Measurements from ENCODE around the gene P2RY14.

P2RY14 gene

DNA sequence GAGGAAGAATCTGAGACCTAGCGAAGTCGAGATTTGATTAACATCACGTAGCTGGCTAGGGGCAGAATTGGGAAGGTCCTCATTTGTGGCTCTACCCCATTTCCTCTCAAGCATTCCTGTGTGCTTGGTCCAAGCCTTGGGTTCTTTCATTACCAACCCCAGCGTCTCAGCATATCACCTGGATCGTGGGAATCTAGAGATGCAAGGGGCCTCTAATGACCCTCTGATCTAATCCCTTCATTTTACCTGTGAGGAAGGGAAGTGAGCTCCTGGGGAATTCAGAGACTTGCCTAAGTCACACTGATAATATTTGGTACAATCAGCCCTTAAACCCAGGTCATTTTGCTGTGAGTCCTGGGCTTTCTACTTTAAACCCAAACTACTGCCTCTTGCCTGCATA lies 36.3 kb upstream of the P2RY14 start:
- DNase-seq (ENCODE audit: low read depth), result no peak
- no peak overlapping the region for H3K4me3 ChIP-seq (ENCODE audit: low read length)
- H3K9ac ChIP-seq (ENCODE audit: low read length), result no peak overlapping the region
- H3K9me3 ChIP-seq (ENCODE audit: control insufficient read depth, low read length), result peaks cover 11% of the 10 kb centered on the region
- peaks cover 21% of the 10 kb centered on the region for H3K4me1 ChIP-seq (ENCODE audit: control insufficient read depth, insufficient read depth, low read length)
- H3K27me3 ChIP-seq (replicated peaks; ENCODE audit: control insufficient read depth, insufficient read depth, low read length), result no peaks in the 10 kb centered on the region
- no peaks in the 10 kb centered on the region for H3K36me3 ChIP-seq (ENCODE audit: control insufficient read depth, insufficient read depth, low read length, severe bottlenecking)

DNA sequence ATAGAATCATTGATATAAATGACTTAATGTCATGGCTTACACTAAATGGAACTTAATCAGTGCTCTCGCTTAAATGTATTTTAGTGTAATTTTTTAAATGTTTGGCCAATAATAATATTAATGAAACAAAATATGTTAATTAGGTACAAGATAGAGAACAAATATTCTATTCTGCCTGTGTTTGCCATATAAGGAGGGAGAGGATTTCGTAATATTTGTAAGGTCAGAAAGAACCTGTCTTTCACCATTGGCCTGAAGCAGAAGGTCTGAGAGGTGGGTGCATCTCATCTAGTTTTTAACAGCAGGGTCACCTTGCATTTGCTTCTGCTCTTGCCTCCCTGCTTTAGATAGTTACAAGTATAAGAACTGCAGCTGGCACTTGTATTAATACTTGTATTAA lies 35.8 kb upstream of the P2RY14 start:
- Histone ChIP-seq H3K9ac (ENCODE audit: low read length) (no peak overlapping the region), H3K9me3 (ENCODE audit: control insufficient read depth, low read length) (peaks cover 11% of the 10 kb centered on the region), H3K4me1 (ENCODE audit: control insufficient read depth, insufficient read depth, low read length) (peaks cover 17% of the 10 kb centered on the region), H3K4me3 (ENCODE audit: low read length) (no peak overlapping the region), H3K36me3 (ENCODE audit: control insufficient read depth, insufficient read depth, low read length, severe bottlenecking) (no peaks in the 10 kb centered on the region), H3K27me3 (replicated peaks; ENCODE audit: control insufficient read depth, insufficient read depth, low read length) (no peaks in the 10 kb centered on the region)
- DNase-seq (ENCODE audit: low read depth), result no peak

DNA sequence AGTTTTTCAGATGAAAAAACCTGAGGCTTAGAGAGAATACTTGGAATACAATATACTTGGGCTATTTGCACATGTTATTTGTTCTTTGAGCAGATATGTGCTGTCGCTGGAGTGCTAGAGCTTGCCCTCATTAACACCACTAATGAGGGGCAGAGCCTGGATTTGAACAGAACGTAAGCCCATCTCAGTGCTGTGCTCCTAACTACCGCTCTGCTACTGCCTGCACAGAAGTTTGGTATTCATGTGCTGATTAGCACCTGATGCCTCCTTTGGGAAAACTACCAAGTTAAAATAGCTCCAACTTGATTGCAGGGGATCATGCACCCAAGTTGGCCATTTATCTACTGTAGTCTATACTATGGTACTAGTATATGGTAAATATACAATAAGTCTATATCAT lies 34.6 kb upstream of the P2RY14 start:
- H3K9ac ChIP-seq (ENCODE audit: low read length), result no peak overlapping the region
- H3K36me3 ChIP-seq (ENCODE audit: control insufficient read depth, insufficient read depth, low read length, severe bottlenecking), result no peaks in the 10 kb centered on the region
- no peaks in the 10 kb centered on the region for H3K27me3 ChIP-seq (replicated peaks; ENCODE audit: control insufficient read depth, insufficient read depth, low read length)
- peaks cover 11% of the 10 kb centered on the region for H3K9me3 ChIP-seq (ENCODE audit: control insufficient read depth, low read length)
- no peak overlapping the region for H3K4me3 ChIP-seq (ENCODE audit: low read length)
- no peak for DNase-seq (ENCODE audit: low read depth)
- H3K4me1 ChIP-seq (ENCODE audit: control insufficient read depth, insufficient read depth, low read length), result peaks cover 9% of the 10 kb centered on the region

DNA sequence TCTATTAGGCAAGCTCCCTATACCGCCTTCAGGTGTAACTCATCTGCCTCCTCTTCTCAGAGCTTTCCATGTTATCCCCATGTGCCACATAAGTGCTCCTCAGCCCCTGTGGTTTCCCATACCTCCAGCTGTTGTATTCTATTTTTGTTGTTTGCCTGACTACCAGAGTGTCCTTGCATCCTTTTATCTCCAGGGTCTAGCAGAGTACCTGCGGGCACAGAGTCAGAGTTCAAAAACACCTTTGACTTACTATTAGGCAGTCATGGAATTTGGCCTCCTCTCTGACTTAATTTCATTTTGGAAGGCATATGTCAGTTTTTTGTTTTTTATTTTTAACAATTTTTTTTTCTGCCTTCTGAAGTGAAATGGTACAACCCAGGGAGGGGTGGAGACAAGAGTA lies 31.2 kb upstream of the P2RY14 start:
- H3K4me3 ChIP-seq (ENCODE audit: low read length), result no peak overlapping the region
- H3K9me3 ChIP-seq (ENCODE audit: control insufficient read depth, low read length), result peaks cover 2% of the 10 kb centered on the region

DNA sequence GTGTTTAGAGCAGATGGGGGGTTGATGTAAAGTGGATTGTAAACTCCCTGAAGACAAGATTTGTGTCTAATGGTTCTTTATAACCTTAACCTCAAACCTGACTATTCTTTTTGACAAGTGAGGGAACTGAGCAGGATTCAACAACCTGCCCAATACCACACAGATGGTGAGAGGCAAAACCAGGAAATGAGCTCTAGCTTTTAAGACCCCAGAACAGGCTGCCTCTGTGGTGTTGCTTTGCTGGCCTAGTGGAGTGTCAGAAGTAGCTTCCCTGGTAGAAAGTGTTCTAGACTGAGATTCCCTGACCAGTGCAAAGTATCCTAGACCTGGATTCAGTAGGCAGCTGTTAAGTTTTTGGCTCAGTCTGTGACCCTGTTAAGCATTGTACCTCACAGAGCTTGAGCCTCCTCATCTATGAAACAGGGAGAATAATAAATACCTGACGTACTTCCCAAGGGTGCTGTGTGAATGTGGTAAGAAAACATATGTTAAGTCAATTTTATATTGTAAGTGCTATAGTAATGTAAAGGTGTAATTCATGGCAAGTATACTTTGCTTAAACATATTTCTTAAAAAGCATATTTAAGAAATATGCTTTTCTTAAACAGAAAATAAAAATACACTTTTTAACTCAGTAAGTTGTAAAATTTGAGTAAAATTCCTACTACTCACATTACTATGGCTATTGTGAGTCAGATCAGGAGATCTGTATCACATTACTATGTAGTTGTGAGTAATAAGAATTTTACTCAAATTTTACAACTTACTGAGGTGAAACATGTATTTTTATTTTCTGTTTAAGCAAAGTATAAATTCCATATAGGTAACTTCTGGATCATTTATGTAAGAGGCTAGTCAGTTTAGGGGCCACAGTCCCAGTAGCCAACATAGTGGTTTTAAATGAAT lies 29.5 kb upstream of the P2RY14 start:
- Histone ChIP-seq H3K4me3 (ENCODE audit: low read length) (no peak overlapping the region), H3K36me3 (ENCODE audit: control insufficient read depth, insufficient read depth, low read length, severe bottlenecking) (no peaks in the 10 kb centered on the region), H3K9ac (ENCODE audit: low read length) (no peak overlapping the region), H3K4me1 (ENCODE audit: control insufficient read depth, insufficient read depth, low read length) (peaks cover 34% of the 10 kb centered on the region), H3K9me3 (ENCODE audit: control insufficient read depth, low read length) (no peaks in the 10 kb centered on the region), H3K27me3 (replicated peaks; ENCODE audit: control insufficient read depth, insufficient read depth, low read length) (no peaks in the 10 kb centered on the region)
- DNase-seq (ENCODE audit: low read depth), result peak; percentile 35

More for the DNA sequence above, 31.2 kb upstream of the P2RY14 start:
- H3K36me3 ChIP-seq (ENCODE audit: control insufficient read depth, insufficient read depth, low read length, severe bottlenecking), result no peaks in the 10 kb centered on the region
- DNase-seq (ENCODE audit: low read depth), result no peak
- no peak overlapping the region for H3K9ac ChIP-seq (ENCODE audit: low read length)
- H3K4me1 ChIP-seq (ENCODE audit: control insufficient read depth, insufficient read depth, low read length), result peaks cover 28% of the 10 kb centered on the region
- H3K27me3 ChIP-seq (replicated peaks; ENCODE audit: control insufficient read depth, insufficient read depth, low read length), result no peaks in the 10 kb centered on the region

DNA sequence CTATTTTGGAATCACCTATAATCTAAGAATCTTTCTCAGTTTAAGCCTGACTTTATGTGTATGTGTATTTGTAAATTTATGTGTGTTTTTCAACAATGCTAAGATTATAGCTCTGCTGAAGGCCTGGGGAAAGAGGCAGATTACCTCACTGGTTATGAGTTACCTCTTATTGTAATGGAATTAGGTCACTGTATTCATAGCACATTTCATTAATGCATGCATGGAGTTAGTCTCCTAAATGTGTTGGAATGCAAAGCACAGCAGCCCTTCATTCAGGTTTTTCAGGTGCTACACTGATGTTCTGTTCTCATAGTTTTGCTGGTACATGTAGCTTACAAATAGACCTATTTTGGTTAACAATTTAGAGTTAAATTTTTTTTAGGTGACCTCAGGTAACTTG lies 28.8 kb upstream of the P2RY14 start:
- Histone ChIP-seq H3K9me3 (ENCODE audit: control insufficient read depth, low read length) (no peaks in the 10 kb centered on the region), H3K4me3 (ENCODE audit: low read length) (no peak overlapping the region), H3K4me1 (ENCODE audit: control insufficient read depth, insufficient read depth, low read length) (peaks cover 35% of the 10 kb centered on the region), H3K9ac (ENCODE audit: low read length) (no peak overlapping the region), H3K36me3 (ENCODE audit: control insufficient read depth, insufficient read depth, low read length, severe bottlenecking) (no peaks in the 10 kb centered on the region), H3K27me3 (replicated peaks; ENCODE audit: control insufficient read depth, insufficient read depth, low read length) (no peaks in the 10 kb centered on the region)
- DNase-seq (ENCODE audit: low read depth), result no peak

DNA sequence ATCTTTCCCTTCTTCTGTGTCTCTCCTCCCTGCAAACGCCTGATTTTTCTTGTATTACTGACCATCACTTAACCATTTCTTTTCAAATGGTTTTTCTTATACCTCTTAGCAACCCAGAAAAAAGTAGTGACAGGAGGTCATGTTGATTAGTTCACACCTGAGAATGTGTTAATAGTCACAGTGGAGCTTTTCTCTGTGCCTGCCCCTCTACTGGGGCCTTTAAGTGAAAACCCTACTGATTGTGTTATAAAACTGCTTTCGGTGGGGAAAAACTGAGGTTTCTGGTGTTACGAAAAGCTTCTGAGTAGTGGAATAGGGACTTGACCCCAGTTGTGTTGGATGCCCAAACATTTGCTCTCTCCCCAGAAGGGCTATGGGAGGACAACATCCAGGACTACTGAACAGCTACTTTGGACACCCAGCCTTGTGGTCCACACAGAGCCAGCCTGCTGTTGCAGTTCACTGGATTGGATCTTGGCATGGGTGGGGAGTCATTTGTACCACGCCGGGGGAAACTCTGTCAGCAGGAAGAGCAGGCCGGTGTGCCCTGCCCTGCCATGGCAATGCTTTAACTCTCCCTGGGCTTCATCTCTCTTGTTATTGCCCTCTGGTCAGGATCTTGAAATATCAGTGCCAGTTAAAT lies 27.9 kb upstream of the P2RY14 start:
- Histone ChIP-seq H3K4me1 (ENCODE audit: control insufficient read depth, insufficient read depth, low read length) (peaks cover 43% of the 10 kb centered on the region), H3K27me3 (replicated peaks; ENCODE audit: control insufficient read depth, insufficient read depth, low read length) (no peaks in the 10 kb centered on the region)
- DNase-seq (ENCODE audit: low read depth), result no peak

DNA sequence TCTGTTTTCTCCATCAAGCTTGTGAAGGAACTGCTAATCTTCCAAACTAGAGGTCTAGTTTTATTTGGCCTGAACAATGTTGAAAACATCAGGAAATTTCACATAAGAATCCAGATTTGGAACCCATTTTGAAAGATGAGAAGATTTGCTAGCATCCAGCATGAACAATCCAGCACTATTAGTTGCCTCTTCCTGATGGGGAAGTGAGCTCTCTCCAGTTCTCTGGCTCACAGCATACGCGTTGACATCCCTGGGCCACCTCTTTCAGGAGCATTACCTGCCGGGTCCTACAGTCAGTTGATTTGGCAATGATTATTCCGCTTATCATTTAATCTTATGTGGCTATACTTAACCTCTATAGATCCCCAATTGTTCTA lies 27.4 kb upstream of the P2RY14 start:
- peak; percentile 48 for DNase-seq (ENCODE audit: low read depth)
- no peaks in the 10 kb centered on the region for H3K27me3 ChIP-seq (replicated peaks; ENCODE audit: control insufficient read depth, insufficient read depth, low read length)
- peaks cover 46% of the 10 kb centered on the region for H3K4me1 ChIP-seq (ENCODE audit: control insufficient read depth, insufficient read depth, low read length)
- H3K9ac ChIP-seq (ENCODE audit: low read length), result peak overlapping the region; percentile 28
- peak overlapping the region; percentile 23 for H3K4me3 ChIP-seq (ENCODE audit: low read length)
- H3K36me3 ChIP-seq (ENCODE audit: control insufficient read depth, insufficient read depth, low read length, severe bottlenecking), result no peaks in the 10 kb centered on the region
- no peaks in the 10 kb centered on the region for H3K9me3 ChIP-seq (ENCODE audit: control insufficient read depth, low read length)

More for the DNA sequence above, 27.9 kb upstream of the P2RY14 start:
- Histone ChIP-seq H3K9me3 (ENCODE audit: control insufficient read depth, low read length) (no peaks in the 10 kb centered on the region), H3K36me3 (ENCODE audit: control insufficient read depth, insufficient read depth, low read length, severe bottlenecking) (no peaks in the 10 kb centered on the region), H3K4me3 (ENCODE audit: low read length) (no peak overlapping the region), H3K9ac (ENCODE audit: low read length) (peak overlapping the region; percentile 1)

DNA sequence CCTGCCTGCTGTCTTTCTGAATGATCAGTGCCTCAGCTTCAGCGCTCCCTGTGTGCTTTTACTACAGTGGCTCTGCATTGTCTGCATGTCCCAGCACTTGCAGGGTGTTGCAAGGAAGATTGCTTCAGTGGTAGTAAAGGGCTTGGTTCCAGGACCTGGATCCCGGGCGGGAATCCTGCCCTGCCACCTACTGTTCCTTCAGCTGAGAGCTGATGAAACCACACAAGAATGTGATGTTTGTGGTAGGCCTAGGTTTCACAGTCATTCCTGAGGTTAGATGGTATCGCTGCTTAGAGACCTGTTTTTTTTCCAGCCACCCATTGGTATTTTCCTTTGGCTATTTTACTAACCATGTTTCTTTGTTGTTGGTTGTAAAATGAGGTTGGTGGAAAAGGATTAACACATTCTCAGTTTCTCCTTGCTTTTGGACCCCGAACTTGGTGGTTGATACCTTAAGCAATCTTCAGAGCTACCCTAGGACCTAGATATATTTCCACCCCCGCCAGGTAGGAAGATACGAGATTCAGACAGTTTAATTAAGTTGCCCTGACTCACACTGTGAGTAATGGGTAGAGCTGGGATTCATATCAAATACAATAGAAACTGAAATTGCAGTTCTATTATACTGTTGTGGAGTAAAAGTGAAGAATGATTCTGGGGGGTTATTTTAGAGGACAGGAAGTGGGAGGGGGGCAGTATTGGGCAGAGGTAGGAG lies 26.9 kb upstream of the P2RY14 start:
- Histone ChIP-seq H3K4me1 (ENCODE audit: control insufficient read depth, insufficient read depth, low read length) (peaks cover 46% of the 10 kb centered on the region), H3K36me3 (ENCODE audit: control insufficient read depth, insufficient read depth, low read length, severe bottlenecking) (no peaks in the 10 kb centered on the region), H3K9me3 (ENCODE audit: control insufficient read depth, low read length) (no peaks in the 10 kb centered on the region), H3K4me3 (ENCODE audit: low read length) (peak overlapping the region; percentile 23), H3K9ac (ENCODE audit: low read length) (peak overlapping the region; percentile 28), H3K27me3 (replicated peaks; ENCODE audit: control insufficient read depth, insufficient read depth, low read length) (no peaks in the 10 kb centered on the region)
- peak; percentile 97 for DNase-seq (ENCODE audit: low read depth)

DNA sequence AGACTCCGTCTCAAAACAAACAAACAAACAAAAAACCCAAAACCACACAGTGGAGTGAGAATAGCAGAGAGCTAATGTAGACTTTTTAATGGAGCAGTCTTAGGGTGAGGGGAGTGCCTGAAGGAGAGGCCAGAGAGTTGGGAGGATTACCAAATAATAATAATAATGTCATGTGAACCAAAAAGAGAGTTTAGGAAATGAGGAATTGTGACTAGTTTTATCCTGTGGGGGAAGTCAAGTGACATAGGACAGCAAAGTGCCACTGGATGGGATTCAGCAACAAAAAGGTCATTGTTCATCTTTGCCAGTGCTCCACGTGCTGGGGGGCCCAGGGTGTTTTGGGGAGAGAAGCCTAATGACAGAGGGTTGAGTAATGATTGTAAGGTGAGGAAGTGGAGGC lies 25.4 kb upstream of the P2RY14 start:
- peaks cover 46% of the 10 kb centered on the region for H3K4me1 ChIP-seq (ENCODE audit: control insufficient read depth, insufficient read depth, low read length)

DNA sequence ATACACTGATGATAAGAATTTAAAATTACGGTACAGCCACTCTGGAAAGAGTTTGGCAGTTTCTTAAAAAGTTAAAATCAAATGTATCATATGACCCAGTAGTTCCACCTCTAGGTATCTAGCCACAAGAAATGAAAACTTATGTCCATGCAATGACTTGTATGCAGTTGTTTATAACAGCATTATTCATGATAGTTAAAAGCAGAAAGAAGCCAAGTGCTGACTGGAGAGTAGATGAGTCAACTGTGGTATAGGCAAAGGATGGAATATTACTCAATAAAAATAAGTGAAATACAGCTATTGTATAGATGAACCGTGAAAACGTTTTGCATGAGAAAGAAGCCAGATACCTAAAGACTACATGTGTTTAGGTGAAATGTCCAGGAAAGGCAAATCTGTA lies 23.4 kb upstream of the P2RY14 start:
- H3K9me3 ChIP-seq (ENCODE audit: control insufficient read depth, low read length), result no peaks in the 10 kb centered on the region
- H3K36me3 ChIP-seq (ENCODE audit: control insufficient read depth, insufficient read depth, low read length, severe bottlenecking), result no peaks in the 10 kb centered on the region
- no peak overlapping the region for H3K4me3 ChIP-seq (ENCODE audit: low read length)
- peak; percentile 67 for DNase-seq (ENCODE audit: low read depth)
- no peaks in the 10 kb centered on the region for H3K27me3 ChIP-seq (replicated peaks; ENCODE audit: control insufficient read depth, insufficient read depth, low read length)
- no peak overlapping the region for H3K9ac ChIP-seq (ENCODE audit: low read length)
- peaks cover 38% of the 10 kb centered on the region for H3K4me1 ChIP-seq (ENCODE audit: control insufficient read depth, insufficient read depth, low read length)

More for the DNA sequence above, 25.4 kb upstream of the P2RY14 start:
- H3K9me3 ChIP-seq (ENCODE audit: control insufficient read depth, low read length), result no peaks in the 10 kb centered on the region
- DNase-seq (ENCODE audit: low read depth), result no peak
- no peaks in the 10 kb centered on the region for H3K36me3 ChIP-seq (ENCODE audit: control insufficient read depth, insufficient read depth, low read length, severe bottlenecking)
- no peak overlapping the region for H3K9ac ChIP-seq (ENCODE audit: low read length)
- no peaks in the 10 kb centered on the region for H3K27me3 ChIP-seq (replicated peaks; ENCODE audit: control insufficient read depth, insufficient read depth, low read length)
- H3K4me3 ChIP-seq (ENCODE audit: low read length), result no peak overlapping the region

Measured in adipocyte (in vitro differentiated cells).